ENCODE results near the gene C6orf89. TPM values are rescaled to one million over a fixed set of nuclear protein-coding genes. Genes with fewer than 3 reads are reported as not detected.

The C6orf89 gene
- total RNA-seq, 1 donor from 2014 or later = 28.4 TPM

- peaks cover 65% of the 10 kb centered on the region for H3K36me3 Mint-ChIP-seq (ENCODE audit: low read depth)
- H3K9me3 Mint-ChIP-seq = no peaks in the 10 kb centered on the region
- no peaks in the 10 kb centered on the region for H3K27me3 Mint-ChIP-seq (ENCODE audit: low read depth)
- intact Hi-C loops (cut with micrococcal nuclease) = no loop called here
- DNase-seq (ENCODE audit: low spot score) = no peak
- no peak overlapping the region for H3K27ac Mint-ChIP-seq
- H3K4me1 Mint-ChIP-seq (ENCODE audit: low read depth) = peaks cover 12% of the 10 kb centered on the region
- H3K4me3 Mint-ChIP-seq (ENCODE audit: low read depth) = no peak overlapping the region
Measured at GRCh38 chr6:36860126-36860525, 25.6 kb upstream of the C6orf89 start.

- intact Hi-C loops (cut with micrococcal nuclease) = no loop called here
- Mint-ChIP-seq H3K36me3 (ENCODE audit: low read depth) (peaks cover 69% of the 10 kb centered on the region), H3K4me1 (ENCODE audit: low read depth) (peaks cover 30% of the 10 kb centered on the region), H3K9me3 (no peaks in the 10 kb centered on the region), H3K27me3 (ENCODE audit: low read depth) (no peaks in the 10 kb centered on the region), H3K27ac (no peak overlapping the region), H3K4me3 (ENCODE audit: low read depth) (no peak overlapping the region)
- DNase-seq (ENCODE audit: low spot score) = no peak
Measured at GRCh38 chr6:36862164-36862847, 23.4 kb upstream of the C6orf89 start.

GRCh38 chr6:36862848-36863382 lies 22.8 kb upstream of the C6orf89 start:
- DNase-seq (ENCODE audit: low spot score) = no peak
- H3K27ac Mint-ChIP-seq = no peak overlapping the region
- no peaks in the 10 kb centered on the region for H3K27me3 Mint-ChIP-seq (ENCODE audit: low read depth)
- peaks cover 72% of the 10 kb centered on the region for H3K36me3 Mint-ChIP-seq (ENCODE audit: low read depth)
- H3K9me3 Mint-ChIP-seq = no peaks in the 10 kb centered on the region
- peaks cover 36% of the 10 kb centered on the region for H3K4me1 Mint-ChIP-seq (ENCODE audit: low read depth)
- H3K4me3 Mint-ChIP-seq (ENCODE audit: low read depth) = no peak overlapping the region
- intact Hi-C loops (cut with micrococcal nuclease) = no loop called here

- no peak for DNase-seq (ENCODE audit: low spot score)
- Mint-ChIP-seq H3K4me1 (ENCODE audit: low read depth) (peaks cover 39% of the 10 kb centered on the region), H3K4me3 (ENCODE audit: low read depth) (no peak overlapping the region)
Measured at GRCh38 chr6:36863670-36864540, 21.8 kb upstream of the C6orf89 start.

GRCh38 chr6:36865835-36866234 lies 19.9 kb upstream of the C6orf89 start:
- DNase-seq (ENCODE audit: low spot score) = no peak
- Mint-ChIP-seq H3K4me3 (ENCODE audit: low read depth) (no peak overlapping the region), H3K27ac (peak overlapping the region; percentile 36), H3K4me1 (ENCODE audit: low read depth) (peaks cover 53% of the 10 kb centered on the region), H3K36me3 (ENCODE audit: low read depth) (peaks cover 83% of the 10 kb centered on the region), H3K27me3 (ENCODE audit: low read depth) (no peaks in the 10 kb centered on the region), H3K9me3 (no peaks in the 10 kb centered on the region)
- intact Hi-C loops (cut with micrococcal nuclease) = no loop called here

More at GRCh38 chr6:36863670-36864540, 21.8 kb upstream of the C6orf89 start:
- intact Hi-C loops (cut with micrococcal nuclease) = no loop called here
- no peaks in the 10 kb centered on the region for H3K27me3 Mint-ChIP-seq (ENCODE audit: low read depth)
- H3K9me3 Mint-ChIP-seq = no peaks in the 10 kb centered on the region
- H3K36me3 Mint-ChIP-seq (ENCODE audit: low read depth) = peaks cover 77% of the 10 kb centered on the region
- H3K27ac Mint-ChIP-seq = no peak overlapping the region

GRCh38 chr6:36867471-36868224 lies 18.1 kb upstream of the C6orf89 start:
- peak overlapping the region; percentile 38 for H3K27ac Mint-ChIP-seq
- intact Hi-C loops (cut with micrococcal nuclease) = no loop called here
- no peak for DNase-seq (ENCODE audit: low spot score)
- no peaks in the 10 kb centered on the region for H3K9me3 Mint-ChIP-seq
- H3K4me1 Mint-ChIP-seq (ENCODE audit: low read depth) = peaks cover 66% of the 10 kb centered on the region
- H3K4me3 Mint-ChIP-seq (ENCODE audit: low read depth) = no peak overlapping the region
- H3K36me3 Mint-ChIP-seq (ENCODE audit: low read depth) = peaks cover 82% of the 10 kb centered on the region
- no peaks in the 10 kb centered on the region for H3K27me3 Mint-ChIP-seq (ENCODE audit: low read depth)

- H3K9me3 Mint-ChIP-seq = no peaks in the 10 kb centered on the region
- intact Hi-C loops (cut with micrococcal nuclease) = loop anchor here (1.0 to 5.0 kb wide), 3 partner anchors 104 to 189 kb away; no protein-coding TSS in a partner anchor
- no peaks in the 10 kb centered on the region for H3K27me3 Mint-ChIP-seq (ENCODE audit: low read depth)
- peaks cover 58% of the 10 kb centered on the region for H3K36me3 Mint-ChIP-seq (ENCODE audit: low read depth)
- peak overlapping the region; percentile 13 for H3K4me3 Mint-ChIP-seq (ENCODE audit: low read depth)
- DNase-seq (ENCODE audit: low spot score) = no peak
- H3K27ac Mint-ChIP-seq = peak overlapping the region; percentile 45
- peaks cover 62% of the 10 kb centered on the region for H3K4me1 Mint-ChIP-seq (ENCODE audit: low read depth)
Measured at GRCh38 chr6:36871686-36872085, 14.1 kb upstream of the C6orf89 start.

- Mint-ChIP-seq H3K27ac (peak overlapping the region; percentile 100), H3K27me3 (ENCODE audit: low read depth) (no peaks in the 10 kb centered on the region), H3K4me3 (ENCODE audit: low read depth) (peak overlapping the region; percentile 99), H3K4me1 (ENCODE audit: low read depth) (peaks cover 54% of the 10 kb centered on the region), H3K9me3 (no peaks in the 10 kb centered on the region), H3K36me3 (ENCODE audit: low read depth) (peaks cover 43% of the 10 kb centered on the region)
- intact Hi-C loops (cut with micrococcal nuclease) = loop anchor here (5.0 kb wide), 2 partner anchors 106 to 191 kb away; no protein-coding TSS in a partner anchor
- no peak for DNase-seq (ENCODE audit: low spot score)
Measured at GRCh38 chr6:36873115-36873514, 12.6 kb upstream of the C6orf89 start.

- no peaks in the 10 kb centered on the region for H3K27me3 Mint-ChIP-seq (ENCODE audit: low read depth)
- intact Hi-C loops (cut with micrococcal nuclease) = loop anchor here (2.0 to 5.0 kb wide), 3 partner anchors 39 to 192 kb away; no protein-coding TSS in a partner anchor
- H3K9me3 Mint-ChIP-seq = no peaks in the 10 kb centered on the region
- H3K4me3 Mint-ChIP-seq (ENCODE audit: low read depth) = peak overlapping the region; percentile 99
- peak overlapping the region; percentile 100 for H3K27ac Mint-ChIP-seq
- peaks cover 52% of the 10 kb centered on the region for H3K4me1 Mint-ChIP-seq (ENCODE audit: low read depth)
- H3K36me3 Mint-ChIP-seq (ENCODE audit: low read depth) = peaks cover 37% of the 10 kb centered on the region
- no peak for DNase-seq (ENCODE audit: low spot score)
Measured at GRCh38 chr6:36873612-36874442, 11.9 kb upstream of the C6orf89 start.

- no peaks in the 10 kb centered on the region for H3K9me3 Mint-ChIP-seq
- peak; percentile 80 for DNase-seq (ENCODE audit: low spot score)
- H3K27me3 Mint-ChIP-seq (ENCODE audit: low read depth) = peaks cover 3% of the 10 kb centered on the region
- peak within 1 kb of the TSS; percentile 100 for H3K27ac Mint-ChIP-seq
- intact Hi-C loops (cut with micrococcal nuclease) = loop anchor here (1.0 to 5.0 kb wide), 4 partner anchors 11 to 192 kb away; partner anchors contain the start of gene C6orf89
- peaks cover 32% of the 10 kb centered on the region for H3K36me3 Mint-ChIP-seq (ENCODE audit: low read depth)
- H3K4me3 Mint-ChIP-seq (ENCODE audit: low read depth) = peak within 1 kb of the TSS; percentile 99
- H3K4me1 Mint-ChIP-seq (ENCODE audit: low read depth) = peaks cover 48% of the 10 kb centered on the region
Measured at GRCh38 chr6:36874443-36875249, 11.1 kb upstream of the C6orf89 start, which contains the start of gene PPIL1. Gene PPIL1 (minus strand): TSS chr6:36874803. CDS start chr6:36874772, 31 bp downstream.

GRCh38 chr6:36875250-36875633 lies 10.5 kb upstream of the C6orf89 start:
- no peak for DNase-seq (ENCODE audit: low spot score)
- Mint-ChIP-seq H3K36me3 (ENCODE audit: low read depth) (peaks cover 27% of the 10 kb centered on the region), H3K27me3 (ENCODE audit: low read depth) (peaks cover 3% of the 10 kb centered on the region), H3K4me3 (ENCODE audit: low read depth) (peak overlapping the region; percentile 99), H3K27ac (peak overlapping the region; percentile 100), H3K9me3 (no peaks in the 10 kb centered on the region), H3K4me1 (ENCODE audit: low read depth) (peaks cover 44% of the 10 kb centered on the region)
- intact Hi-C loops (cut with micrococcal nuclease) = loop anchor here (1.0 to 2.0 kb wide), 2 partner anchors 10 to 38 kb away; partner anchors contain the start of gene C6orf89

All from activated T-helper 2 cell treated with anti-CD3 and anti-CD28 coated beads, Interferon-gamma antibody, Interleukin-2, Interleukin-4, amounts not matched to agents 10 μg/mL and 5 μg/mL and 100 μg/mL, durations not matched to agents 14 hours and 24 hours and 36 hours (primary cell).